Activated effector memory CD4-positive, alpha-beta T cell treated with Interleukin-2 at 50 U/mL for 16 hours (primary cell): Measurements from ENCODE around the gene NKTR.

Experiments
- DNase-seq: peaks from one replicate; pipeline ENCODE4 v3.0.0-alpha.2; 2020

The NKTR gene

GRCh38 chr3:42683875-42684598, 83.6 kb downstream of the NKTR start:
- no peak for DNase-seq

GRCh38 chr3:42684632-42685362, 84.3 kb downstream of the NKTR start:
- DNase-seq: no peak

GRCh38 chr3:42685363-42685881, 84.9 kb downstream of the NKTR start, which contains the start of gene KLHL40:
KLHL40 (plus strand) TSS chr3:42685537; CDS start chr3:42685619, 82 bp downstream.
- no peak for DNase-seq

GRCh38 chr3:42685891-42686820, 85.7 kb downstream of the NKTR start:
- no peak for DNase-seq

- no peak for DNase-seq
Observed at GRCh38 chr3:42686832-42687650, 86.6 kb downstream of the NKTR start.

- no peak for DNase-seq
Observed at GRCh38 chr3:42688016-42688415, 87.5 kb downstream of the NKTR start.

GRCh38 chr3:42688487-42689420, 88.3 kb downstream of the NKTR start:
- no peak for DNase-seq

- no peak for DNase-seq
Observed at GRCh38 chr3:42689421-42690014, 89.0 kb downstream of the NKTR start.

- no peak for DNase-seq
Observed at GRCh38 chr3:42690191-42690590, 89.7 kb downstream of the NKTR start.

GRCh38 chr3:42690766-42691680, 90.5 kb downstream of the NKTR start:
- no peak for DNase-seq

- no peak for DNase-seq
Observed at GRCh38 chr3:42691816-42692666, 91.6 kb downstream of the NKTR start.

- DNase-seq: no peak
Observed at GRCh38 chr3:42692667-42693529, 92.4 kb downstream of the NKTR start.

GRCh38 chr3:42693530-42693930, 93.0 kb downstream of the NKTR start:
- DNase-seq: no peak

- no peak for DNase-seq
Observed at GRCh38 chr3:42694366-42694765, 93.9 kb downstream of the NKTR start.

GRCh38 chr3:42696356-42697288, 96.1 kb downstream of the NKTR start:
- no peak for DNase-seq
